Heart left ventricle (tissue), 16 donors: ENCODE measurements around the gene VSTM1. TPM values are rescaled to one million over a fixed set of nuclear protein-coding genes. Genes with fewer than 3 reads are reported as not detected.

ENCODE experiments used
- ATAC-seq, 4 donors: fragments of 200-7000 bp; cut with Tn5 transposase; one replicate each; pipeline ENCODE4 v1.9.1; 2020 to 2022; ENCODE audit warnings: moderate library complexity in 4 of 4, mild to moderate bottlenecking in 3 of 4, moderate number of reproducible peaks in 1 of 4
- DNase-seq, 5 donors: peaks; one replicate each; pipeline ENCODE4 v3.0.0-alpha.2; 2020
- H3K27ac ChIP-seq, 12 donors: fragments of 200-600 bp; sonication (generic) in 4 of 12; one replicate each; pipeline versions ENCODE4 v1.5.0 to v1.8.0; 2016 to 2022; ENCODE audit warnings: mild to moderate bottlenecking in 2 of 12
- H3K27me3 ChIP-seq, 9 donors: fragments of 200-600 bp; sonication (generic) in 2 of 9; one replicate each; pipeline versions ENCODE4 v1.5.1 to v1.8.0; 2016 to 2022; ENCODE audit warnings: mild to moderate bottlenecking in 3 of 9
- H3K36me3 ChIP-seq, 9 donors: fragments of 200-600 bp; sonication (generic) in 2 of 9; one replicate each; pipeline versions ENCODE4 v1.5.0 to v1.8.0; 2018 to 2022; ENCODE audit warnings: mild to moderate bottlenecking in 2 of 9
- H3K4me1 ChIP-seq, 12 donors: fragments of 200-600 bp; sonication (generic) in 4 of 12; one replicate each; pipeline versions ENCODE4 v1.5.0 to v1.8.0; 2016 to 2022; ENCODE audit warnings: mild to moderate bottlenecking in 3 of 12
- H3K4me3 ChIP-seq, 12 donors: fragments of 200-600 bp; sonication (generic) in 4 of 12; one replicate each; pipeline versions ENCODE4 v1.5.0 to v1.8.0; 2017 to 2022; ENCODE audit warnings: mild to moderate bottlenecking in 9 of 12, moderate library complexity in 4 of 12
- H3K9me3 ChIP-seq, 12 donors: fragments of 200-600 bp; sonication (generic) in 4 of 12; one replicate each; pipeline versions ENCODE4 v1.5.0 to v1.8.0; 2016 to 2022; ENCODE audit warnings: mild to moderate bottlenecking in 1 of 12
- CTCF ChIP-seq, 12 donors: fragments of 200-600 bp; sonication (generic) in 4 of 12; IDR thresholded peaks; one replicate each; pipeline versions ENCODE4 v1.5.0 to v1.8.0; 2018 to 2022; ENCODE audit warnings: antibody characterized with exemption in 12 of 12, mild to moderate bottlenecking in 5 of 12
- POLR2A ChIP-seq, 2 donors: fragments of 450-650 bp; IDR thresholded peaks; one replicate each; pipeline ENCODE4 v1.6.1; 2017; ENCODE audit warnings: antibody characterized with exemption in 2 of 2, mild to moderate bottlenecking in 2 of 2, moderate library complexity in 2 of 2
- WGBS, 4 donors: extraction: QIAGEN DNeasy Blood & Tissue Kit in 2 of 4; methylation state at CpG; one replicate each; pipeline versions ENCODE4 v1.1.5 to v1.1.7; 2013 to 2018; 5-methylcytosine and 5-hydroxymethylcytosine counted together
- intact Hi-C, 10 donors: fragments of 100-400 bp; cut with DNase I; formaldehyde crosslinking; loops; one replicate each; pipeline versions ENCODE4 v1.11.1 to v1.14.2; 2022
- long read RNA-seq, 3 donors: library from polyadenylated mRNA; unstranded; transcript quantifications; one replicate each; pipeline ENCODE4 v2.0.0, GENCODE V29; 2020 to 2021
- polyA plus RNA-seq, 2 donors: library from polyadenylated mRNA; stranded (reverse); fragments of 200-250 nt; gene quantifications; one replicate each; pipeline ENCODE4 v1.2.3, GENCODE V29; 2013
- total RNA-seq, 9 donors: library from RNA; depleted of rRNA in 2 of 9; stranded (reverse); fragments of >200 nt in 2 of 9; fragmentation: NEBNext Ultra II Directional in 3 of 9; extraction: Animal tissue kit (Norgen Biotek cat#: 25700) in 3 of 9; gene quantifications; one replicate each; pipeline versions ENCODE4 v1.1.0 to v1.2.4, GENCODE V29; 2016 to 2023
- donor health status: ischemic (EF 13 %, LVEDD 7.1; RV severe dilation, severe dysfunction).
- donor health status: healthy with polysubstance abuse.
- donor health status: DM: no; HTN: yes; CAD: no.
- donor health status: DM: no; HTN: no; CAD: no.
- donor health status: ischemic (EF 25% LVEDD 6.9; RV normal size, moderate dysfunction).
- donor health status: ischemic (EF 25% LVEDD 5.7; RV mildly dilated, moderate dysfunction).
- donor health status: healthy.
- donor health status: DM: yes; HTN: yes; CAD: no.
- donor health status: ischemic (EF 35%, LVEDD 5.7; RV mildly dilated, moderate dysfunction).
- donor health status: nonischemic (EF 11% LVEDD 7.7; RV severe dilation, severe dysfunction).
- donor health status: DM: yes; HTN: yes; CAD: no.
- donor health status: PGD.
- donor health status: ischemic (EF 29% LVEDD 5.4; RV normal size, mild dysfunction).
- donor health status: nonischemic (EF 23%, LVEDD 6.1; RV moderate dilation, normal function).

VSTM1 gene, protein sequence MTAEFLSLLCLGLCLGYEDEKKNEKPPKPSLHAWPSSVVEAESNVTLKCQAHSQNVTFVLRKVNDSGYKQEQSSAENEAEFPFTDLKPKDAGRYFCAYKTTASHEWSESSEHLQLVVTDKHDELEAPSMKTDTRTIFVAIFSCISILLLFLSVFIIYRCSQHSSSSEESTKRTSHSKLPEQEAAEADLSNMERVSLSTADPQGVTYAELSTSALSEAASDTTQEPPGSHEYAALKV
- total RNA-seq (1 to 10 TPM in 1 of 9 donors, under 1 TPM in 2, not detected in 6; 0.49 to 1.3 (median 0.86) TPM), polyA plus RNA-seq (not detected)
- long read RNA-seq, donor 1, result 0 reads
- long read RNA-seq, donor 2, result 0 reads
- long read RNA-seq, donor 3, result 0 reads

- Histone ChIP-seq H3K27ac (peak within 1 kb of the TSS in 1 of 12 donors; percentile 20), H3K36me3 (no peaks in the 10 kb centered on the region), H3K4me1 (no peaks in the 10 kb centered on the region), H3K4me3 (peak within 1 kb of the TSS in 1 of 12 donors; percentile 30), H3K27me3 (peaks cover 0 to 32% (median 0%) of the 10 kb centered on the region in 9 donors), H3K9me3 (no peaks in the 10 kb centered on the region)
- WGBS, 4 donors, result 65 to 70% (median 67%) methylated on average over 34 of the region's 34 CpGs
- DNase-seq (no peak), ATAC-seq (no peak)
- TF ChIP-seq POLR2A (IDR thresholded peaks at IDR 0.05) (no peak), CTCF (IDR thresholded peaks at IDR 0.05) (no peak)
- intact Hi-C loops, result no loop called here
These were observed at the start of gene VSTM1 for GRCh38 chr19:54063350-54064116. Gene VSTM1, minus strand, starts transcription at chr19:54063897. Its CDS starts 120 bp downstream, at chr19:54063777.

GRCh38 chr19:54109651-54110050 lies 46.0 kb upstream of the VSTM1 start:
- TF ChIP-seq POLR2A (IDR thresholded peaks at IDR 0.05) (no peak), CTCF (IDR thresholded peaks at IDR 0.05) (no peak)
- no peaks in the 10 kb centered on the region for H3K9me3 ChIP-seq
- intact Hi-C loops, result loop anchor here in 1 of 10 donors (10.0 kb wide), 1 partner anchor 235 kb away; no protein-coding TSS in a partner anchor
- peaks cover 0 to 11% (median 9%) of the 10 kb centered on the region in 12 donors for H3K4me1 ChIP-seq
- DNase-seq (peak in 1 of 5 donors; percentile 13), ATAC-seq (peak in 1 of 4 donors; percentile 32)
- WGBS, 4 donors, result 70 to 80% (median 73%) methylated on average over 6 of the region's 6 CpGs
- H3K27ac ChIP-seq, result no peak overlapping the region
- peaks cover 0 to 76% (median 62%) of the 10 kb centered on the region in 9 donors for H3K36me3 ChIP-seq
- H3K27me3 ChIP-seq, result no peaks in the 10 kb centered on the region
- no peak overlapping the region for H3K4me3 ChIP-seq

DNA sequence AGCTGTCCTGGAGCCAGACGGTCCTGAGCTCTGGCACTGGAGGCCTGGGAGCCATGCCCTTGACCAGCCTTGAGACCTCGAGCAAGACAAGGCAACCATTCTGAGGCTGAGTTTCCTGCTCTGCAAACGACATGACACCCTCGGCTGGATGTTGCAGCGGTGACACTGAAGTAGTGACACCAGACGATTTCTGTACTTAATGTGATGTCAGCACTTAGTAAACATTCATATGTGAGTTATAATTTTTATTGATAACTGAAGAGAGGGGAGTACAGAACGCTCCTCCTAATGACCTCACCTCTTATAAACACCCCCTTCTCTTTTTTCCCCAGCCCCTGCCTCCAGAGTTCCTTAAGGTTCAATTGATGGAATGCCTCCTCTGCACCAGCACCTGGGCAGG lies 44.8 kb upstream of the VSTM1 start:
- Histone ChIP-seq H3K27ac (no peak overlapping the region), H3K9me3 (no peaks in the 10 kb centered on the region), H3K27me3 (no peaks in the 10 kb centered on the region), H3K36me3 (peaks cover 0 to 76% (median 62%) of the 10 kb centered on the region in 9 donors), H3K4me3 (no peak overlapping the region), H3K4me1 (peaks cover 2 to 11% (median 4%) of the 10 kb centered on the region in 12 donors)
- WGBS, 4 donors, result 67 to 73% (median 68%) methylated on average over 6 to 7 of the region's 7 CpGs
- TF ChIP-seq CTCF (IDR thresholded peaks at IDR 0.05) (no peak), POLR2A (IDR thresholded peaks at IDR 0.05) (no peak)
- intact Hi-C loops, result loop anchor here in 1 of 10 donors (10.0 kb wide), 1 partner anchor 234 kb away; no protein-coding TSS in a partner anchor
- DNase-seq (no peak), ATAC-seq (no peak)
